Stimulated activated CD4-positive, alpha-beta T cell treated with anti-CD3 and anti-CD28 coated beads, Interleukin-4, amount 100 ng/mL, for 24 hours (primary cell): ENCODE results near the gene INPP5J.

Source experiments
- DNase-seq: peaks from one replicate; pipeline ENCODE4 v3.0.0-alpha.2; 2020

The INPP5J gene

DNA sequence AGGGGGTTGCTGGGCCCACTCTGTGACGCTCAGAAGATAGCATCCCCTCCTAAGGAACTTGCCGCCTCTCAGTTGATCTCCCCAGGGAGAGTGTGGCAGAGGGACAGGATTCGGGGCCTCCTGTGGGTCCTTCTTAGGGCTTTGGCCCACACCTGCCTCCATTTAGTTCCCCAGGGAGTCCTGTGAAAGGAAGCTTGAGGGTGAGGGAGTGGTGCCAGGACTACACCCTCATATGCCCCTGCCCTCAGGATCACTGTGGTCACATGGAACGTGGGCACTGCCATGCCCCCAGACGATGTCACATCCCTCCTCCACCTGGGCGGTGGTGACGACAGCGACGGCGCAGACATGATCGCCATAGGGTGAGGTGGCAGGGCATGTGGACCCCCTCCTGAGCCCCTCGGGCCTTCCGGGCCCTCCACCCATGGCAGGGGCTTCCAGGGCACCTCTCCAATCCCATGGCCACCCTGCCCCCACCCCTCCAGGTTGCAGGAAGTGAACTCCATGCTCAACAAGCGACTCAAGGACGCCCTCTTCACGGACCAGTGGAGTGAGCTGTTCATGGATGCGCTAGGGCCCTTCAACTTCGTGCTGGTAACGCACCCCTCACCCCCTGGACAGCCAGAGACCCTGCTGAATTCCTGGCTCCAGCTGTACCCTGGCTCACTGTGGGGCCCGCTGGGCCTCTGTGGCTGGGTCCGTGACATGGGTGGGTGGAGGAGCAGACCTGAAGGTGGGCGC is 3.5 kb downstream of the INPP5J start:
- DNase-seq: no peak

DNA sequence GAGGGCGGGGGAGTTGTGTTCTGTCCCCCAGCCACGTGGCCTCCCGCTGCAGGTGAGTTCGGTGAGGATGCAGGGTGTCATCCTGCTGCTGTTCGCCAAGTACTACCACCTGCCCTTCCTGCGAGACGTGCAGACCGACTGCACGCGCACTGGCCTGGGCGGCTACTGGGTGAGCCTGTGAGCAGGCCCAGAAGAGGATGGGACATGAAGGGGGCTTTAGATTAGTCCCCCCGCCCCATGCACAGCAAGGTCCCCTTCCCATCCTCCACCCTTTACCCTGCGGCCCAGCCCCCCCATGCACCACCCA is 4.1 kb downstream of the INPP5J start:
- no peak for DNase-seq

DNA sequence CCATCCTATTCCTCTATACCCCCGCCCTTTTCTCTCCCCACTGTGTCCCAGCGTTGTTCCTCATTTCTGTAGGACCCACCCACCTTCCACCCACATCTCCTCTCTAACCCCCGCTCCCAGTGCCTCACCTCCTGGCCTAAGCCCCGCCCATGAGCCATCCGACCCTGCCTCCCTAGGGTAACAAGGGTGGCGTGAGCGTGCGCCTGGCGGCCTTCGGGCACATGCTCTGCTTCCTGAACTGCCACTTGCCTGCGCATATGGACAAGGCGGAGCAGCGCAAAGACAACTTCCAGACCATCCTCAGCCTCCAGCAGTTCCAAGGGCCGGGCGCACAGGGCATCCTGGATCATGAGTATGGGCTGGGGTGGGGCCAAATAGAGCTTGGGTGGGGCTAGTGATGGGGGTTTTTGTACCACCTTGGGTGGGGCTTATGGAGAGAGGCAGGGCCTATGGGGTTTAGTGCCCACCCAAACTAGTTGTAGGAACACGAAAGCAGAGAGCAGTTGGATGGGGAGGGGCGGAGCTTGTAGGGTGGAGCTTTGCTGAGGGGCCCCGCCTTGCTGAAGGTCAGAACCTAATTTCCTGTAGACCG is 4.5 kb downstream of the INPP5J start:
- DNase-seq: no peak

DNA sequence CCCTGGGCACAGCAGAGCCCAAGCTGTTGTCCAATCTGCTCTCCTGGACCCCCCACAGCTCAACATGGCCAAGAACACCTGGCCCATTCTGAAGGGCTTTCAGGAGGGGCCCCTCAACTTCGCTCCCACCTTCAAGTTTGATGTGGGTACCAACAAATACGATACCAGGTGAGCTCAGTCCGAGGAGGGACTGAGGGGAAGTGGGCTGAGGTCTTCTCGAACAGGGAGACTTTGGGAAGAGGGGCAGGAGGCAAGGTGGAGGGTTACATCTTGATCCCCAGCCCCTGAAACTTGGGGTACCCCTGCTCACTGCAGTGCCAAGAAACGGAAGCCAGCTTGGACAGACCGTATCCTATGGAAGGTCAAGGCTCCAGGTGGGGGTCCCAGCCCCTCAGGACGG is 5.4 kb downstream of the INPP5J start:
- DNase-seq: no peak

DNA sequence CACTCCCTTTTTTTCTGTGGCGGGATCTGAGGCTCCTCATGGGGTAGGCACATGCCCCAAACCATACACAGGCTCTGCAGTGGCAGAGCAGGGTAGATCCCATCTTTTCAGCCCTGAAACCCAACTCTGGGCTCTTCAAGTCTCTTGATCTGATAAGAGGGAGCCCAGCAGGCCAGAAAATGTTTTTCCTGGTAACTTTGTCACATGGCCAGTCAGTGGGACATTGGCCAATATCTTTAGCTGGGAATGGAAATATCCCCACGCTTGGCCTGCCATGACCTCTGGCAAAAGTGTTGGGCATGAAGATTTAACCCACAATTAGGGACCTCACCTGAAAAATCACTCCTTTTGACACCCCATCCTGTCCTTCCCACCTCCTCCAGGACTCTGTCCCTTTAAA is 8.1 kb downstream of the INPP5J start:
- DNase-seq: no peak

DNA sequence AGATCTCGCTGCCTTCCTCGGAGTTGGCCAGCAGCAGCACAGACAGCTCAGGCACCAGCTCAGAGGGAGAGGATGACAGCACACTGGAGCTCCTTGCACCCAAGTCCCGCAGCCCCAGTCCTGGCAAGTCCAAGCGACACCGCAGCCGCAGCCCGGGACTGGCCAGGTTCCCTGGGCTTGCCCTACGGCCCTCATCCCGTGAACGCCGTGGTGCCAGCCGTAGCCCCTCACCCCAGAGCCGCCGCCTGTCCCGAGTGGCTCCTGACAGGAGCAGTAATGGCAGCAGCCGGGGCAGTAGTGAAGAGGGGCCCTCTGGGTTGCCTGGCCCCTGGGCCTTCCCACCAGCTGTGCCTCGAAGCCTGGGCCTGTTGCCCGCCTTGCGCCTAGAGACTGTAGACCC is 11.1 kb downstream of the INPP5J start:
- DNase-seq: no peak

DNA sequence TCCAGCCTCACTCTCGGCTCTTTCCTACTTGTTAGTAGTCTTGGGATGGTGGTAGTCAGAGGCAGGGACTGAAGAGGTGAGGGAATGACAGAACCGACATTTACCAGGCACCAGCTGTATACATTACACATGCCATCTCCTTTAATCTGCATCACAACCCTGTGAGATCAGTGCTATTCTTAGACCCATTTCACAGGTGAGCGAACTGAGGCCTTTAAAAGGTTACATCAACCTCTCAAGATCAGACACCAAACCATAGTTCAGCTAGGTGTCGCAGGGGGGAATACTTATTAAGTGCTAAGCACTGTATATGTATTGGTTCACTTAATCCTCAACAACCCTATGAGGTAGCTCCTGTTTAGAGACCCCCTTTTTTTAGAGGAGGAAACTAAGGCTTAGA is 11.9 kb downstream of the INPP5J start:
- no peak for DNase-seq

DNA sequence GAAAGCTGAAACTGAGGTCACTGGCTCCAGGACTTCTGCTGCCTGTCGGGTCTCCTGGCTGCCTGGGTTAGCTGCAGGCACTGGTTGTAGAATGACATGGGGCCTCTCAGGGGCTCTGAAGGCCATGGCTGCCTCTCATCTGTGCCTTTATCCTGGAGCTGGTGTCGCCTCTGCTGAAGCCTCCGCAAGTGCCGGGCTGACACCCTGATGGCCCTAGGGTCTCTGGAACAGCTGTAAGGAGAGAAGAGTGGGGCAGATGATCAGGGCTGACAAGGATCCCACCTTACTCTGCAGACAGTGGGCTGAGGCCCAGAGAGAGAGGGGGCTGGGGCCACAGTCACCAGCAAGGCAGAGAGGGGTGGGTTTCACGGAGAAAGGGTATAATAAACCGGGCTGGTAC is 12.9 kb downstream of the INPP5J start:
- DNase-seq: no peak

DNA sequence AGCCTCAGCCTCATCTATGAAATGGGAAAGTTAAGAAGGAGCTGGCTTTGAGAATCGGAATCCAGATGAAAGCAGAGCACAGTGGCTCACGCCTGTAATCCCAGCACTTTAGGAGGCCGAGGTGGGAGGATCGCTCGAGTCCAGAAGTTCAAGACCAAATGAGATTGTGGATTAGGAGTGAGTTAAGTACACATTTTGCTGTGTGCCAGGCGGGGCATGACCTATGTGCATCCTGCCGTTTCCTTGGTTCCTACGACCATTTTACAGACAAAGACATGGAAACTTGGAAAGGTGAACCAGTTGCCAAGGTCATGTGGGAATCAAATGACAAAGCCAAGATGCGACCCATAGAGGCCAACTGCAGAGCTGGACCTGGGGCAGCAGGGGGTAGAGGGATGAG is 13.4 kb downstream of the INPP5J start:
- DNase-seq: no peak

DNA sequence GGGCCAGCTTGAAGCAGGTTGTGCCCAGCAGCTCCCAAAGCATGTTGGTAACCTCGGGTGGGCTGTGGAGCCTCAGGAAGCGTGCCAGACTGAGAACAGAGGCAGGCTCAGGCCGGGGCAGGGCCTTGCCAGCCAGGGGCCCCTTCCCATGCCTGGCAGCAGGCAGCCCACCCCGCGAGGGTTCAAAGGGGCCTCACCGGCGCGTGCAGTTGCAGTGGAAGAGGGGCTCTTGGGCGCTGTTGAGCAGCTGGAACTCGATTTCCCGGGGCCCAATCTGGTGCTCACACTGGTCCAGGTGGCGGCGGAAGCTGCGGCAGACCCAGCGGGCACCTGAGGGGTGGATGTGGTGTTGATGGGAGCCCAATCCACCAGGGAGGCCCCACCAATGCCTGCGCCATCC is 13.9 kb downstream of the INPP5J start:
- no peak for DNase-seq

DNA sequence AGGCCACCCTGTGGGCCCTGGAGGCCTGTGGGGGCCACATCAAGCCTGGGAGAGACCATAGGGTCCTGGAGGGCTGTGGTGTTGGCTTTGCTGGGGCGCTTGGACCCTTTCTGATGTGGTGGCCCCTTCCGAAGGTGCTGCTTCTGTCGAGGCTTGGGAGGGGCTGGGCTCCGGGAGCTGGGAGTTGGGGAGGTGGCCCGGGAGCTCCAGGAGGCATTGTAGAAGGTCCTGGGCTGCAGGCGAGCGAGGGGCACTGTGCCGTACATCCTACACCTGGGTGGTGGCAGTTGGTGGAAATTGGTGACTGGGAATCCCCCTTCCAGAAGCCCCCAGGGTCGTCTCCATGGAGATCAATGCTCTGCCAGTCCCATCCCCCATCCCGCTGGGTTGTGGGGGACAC is 15.0 kb downstream of the INPP5J start:
- DNase-seq: no peak

DNA sequence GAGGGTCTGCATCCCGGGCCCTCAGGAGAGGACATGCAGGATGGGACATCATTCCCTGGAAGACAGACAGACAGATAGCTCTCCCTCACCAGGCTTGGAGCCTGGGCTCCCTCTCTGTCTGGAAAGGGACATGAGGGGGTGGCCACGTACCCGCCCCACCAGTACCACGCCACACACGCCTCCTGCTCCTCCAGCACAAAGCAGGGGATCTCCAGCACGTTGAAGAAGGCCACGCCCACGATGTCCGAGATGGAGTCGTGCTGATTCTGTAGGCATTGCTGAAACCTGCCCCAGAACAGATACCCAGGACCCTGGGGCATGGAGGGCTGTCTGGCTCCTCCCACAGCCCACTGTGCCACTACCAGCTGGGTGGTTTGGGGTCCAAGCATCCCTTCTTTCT is 15.4 kb downstream of the INPP5J start:
- DNase-seq: no peak

DNA sequence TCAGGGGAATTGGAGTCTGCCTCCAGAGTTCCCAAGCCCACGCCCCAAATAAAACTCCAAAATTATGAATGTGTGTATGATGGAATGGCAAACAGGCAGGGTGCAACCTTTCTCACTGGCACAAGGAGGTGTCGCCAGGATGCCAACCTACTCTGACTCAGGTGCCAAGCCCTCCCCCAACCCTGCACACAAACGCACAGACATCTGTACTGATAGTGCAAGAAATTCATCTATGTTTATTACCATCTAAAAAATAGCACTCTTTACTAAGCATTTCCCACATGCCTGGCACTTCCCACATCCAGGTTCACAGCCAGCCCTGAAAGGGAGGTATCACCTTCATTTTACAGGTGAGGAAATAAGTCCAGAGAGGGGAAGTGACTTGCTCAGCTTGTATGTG is 16.3 kb downstream of the INPP5J start:
- no peak for DNase-seq

DNA sequence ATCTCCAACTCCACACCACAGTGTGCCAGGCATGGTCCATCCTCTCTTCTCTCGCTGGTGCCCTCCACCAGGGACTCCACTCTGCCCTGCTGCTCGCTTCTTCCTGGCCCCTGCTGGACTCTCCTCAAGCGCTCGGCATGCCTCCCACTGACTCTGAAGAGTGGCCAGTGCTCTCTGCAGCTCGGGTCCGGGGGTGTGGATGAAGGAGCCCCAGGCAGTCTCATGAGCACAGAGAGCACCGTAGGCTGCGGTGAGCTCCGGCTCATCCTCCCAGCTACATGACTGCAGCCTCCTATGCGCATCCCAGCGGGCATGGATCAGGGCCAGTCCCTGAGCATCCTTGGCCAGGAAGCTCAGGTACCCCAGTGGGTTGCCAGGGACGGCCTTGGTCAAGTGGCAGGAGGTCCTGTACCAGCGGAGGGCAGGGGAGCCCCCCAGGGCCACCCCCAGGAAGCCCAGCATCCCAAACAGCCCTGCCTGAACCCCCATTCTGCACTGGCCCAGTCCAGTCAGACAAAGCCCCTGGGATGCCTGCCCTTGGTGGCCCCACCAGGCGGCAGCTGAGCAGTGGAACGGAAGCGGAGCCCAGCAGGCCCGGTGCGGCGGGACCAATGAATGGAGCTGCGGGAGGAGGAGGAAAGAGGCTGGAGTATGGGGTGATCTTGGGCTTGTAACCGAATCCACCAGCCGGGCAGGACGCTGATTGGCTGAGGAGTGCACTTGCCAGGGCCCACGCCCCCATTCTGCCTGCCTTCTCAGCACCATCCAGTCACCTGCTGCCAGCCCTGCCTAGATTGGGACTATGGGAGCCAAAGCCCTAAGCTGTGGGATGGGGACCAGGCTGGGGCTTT is 17.3 kb downstream of the INPP5J start, which contains the start of gene PLA2G3:
Gene PLA2G3 (minus strand): TSS at position 643 of the 851 bp plus-strand sequence. CDS start 154 bp downstream, at position 489.
- DNase-seq: no peak

DNA sequence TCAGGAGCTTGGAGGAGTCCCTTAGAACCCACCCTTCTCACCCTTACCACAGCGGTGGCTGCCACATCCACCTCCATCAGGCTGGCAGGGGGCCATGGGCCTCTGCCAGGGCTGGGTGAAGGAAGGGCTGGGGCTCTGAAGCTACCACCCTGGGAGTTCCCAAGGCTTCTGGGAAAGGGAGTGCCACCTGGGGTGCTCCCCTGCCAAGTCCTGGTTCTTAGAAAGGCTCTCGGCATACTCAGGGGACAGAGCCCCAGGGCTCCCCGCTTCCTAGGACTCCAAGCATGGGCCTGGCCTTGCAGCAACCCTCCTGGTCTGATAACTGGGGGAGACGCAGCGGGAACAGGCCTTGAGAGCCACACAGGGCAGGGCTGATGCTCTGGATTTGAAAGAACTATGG is 18.0 kb downstream of the INPP5J start:
- DNase-seq: no peak

DNA sequence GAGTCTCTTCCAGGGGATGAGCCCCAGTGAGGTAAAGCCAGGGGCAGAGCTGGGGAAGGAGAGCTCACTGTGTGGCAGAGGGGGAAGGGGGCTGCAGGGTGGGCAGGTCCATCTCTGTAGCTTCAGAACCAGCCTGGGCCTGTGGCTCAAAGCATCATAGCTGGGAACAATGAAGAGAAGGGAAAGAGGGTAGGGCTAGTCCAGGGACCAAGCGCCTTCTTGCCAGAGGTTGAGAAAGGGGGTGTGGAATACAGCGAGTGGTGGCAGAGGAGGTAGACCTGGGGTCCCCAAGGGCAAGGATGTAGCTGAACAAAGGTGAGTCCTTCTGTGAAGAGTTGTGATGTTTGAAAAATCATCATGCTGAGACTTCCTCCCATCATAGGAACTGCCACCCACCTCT is 18.8 kb downstream of the INPP5J start:
- DNase-seq: no peak

DNA sequence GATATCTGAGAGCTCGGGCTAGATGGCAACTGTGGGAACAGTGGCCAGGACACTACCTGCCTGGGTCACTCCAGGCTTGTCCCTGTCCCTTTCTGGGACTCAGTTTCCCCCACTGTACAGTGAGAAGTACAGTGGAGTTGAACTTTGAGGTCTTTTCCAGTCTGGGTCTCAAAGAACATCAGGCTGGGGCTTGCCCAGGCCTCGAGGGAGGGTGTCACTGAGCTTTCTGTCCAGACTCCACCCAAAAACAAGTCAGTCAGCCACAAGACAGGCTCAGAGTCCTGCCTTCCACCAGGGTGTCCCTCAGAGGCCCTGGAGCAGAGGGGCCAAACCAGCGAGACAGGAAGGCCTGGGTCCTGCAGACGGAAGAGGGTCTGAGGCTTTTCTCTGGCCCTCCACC is 19.5 kb downstream of the INPP5J start:
- no peak for DNase-seq

DNA sequence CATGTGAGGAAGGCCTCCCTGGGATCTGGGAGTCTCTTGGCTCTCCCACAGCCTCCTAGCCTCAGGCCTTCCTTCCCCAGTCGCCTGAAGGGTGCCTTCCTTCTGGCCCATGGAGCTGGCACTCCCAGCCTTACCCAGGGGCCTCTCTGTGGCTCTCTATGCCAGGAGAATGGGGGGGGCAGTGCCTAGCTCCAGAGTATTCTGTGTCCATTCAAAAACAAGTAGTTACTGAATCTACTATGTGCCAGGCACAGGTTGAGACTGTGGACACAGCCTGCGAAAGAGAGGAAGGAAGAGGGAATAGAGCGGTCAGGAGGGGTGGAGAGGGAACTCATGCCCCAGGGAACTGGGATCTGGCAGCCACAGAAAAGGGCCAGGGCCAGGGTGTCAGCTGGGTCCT is 20.3 kb downstream of the INPP5J start:
- no peak for DNase-seq

DNA sequence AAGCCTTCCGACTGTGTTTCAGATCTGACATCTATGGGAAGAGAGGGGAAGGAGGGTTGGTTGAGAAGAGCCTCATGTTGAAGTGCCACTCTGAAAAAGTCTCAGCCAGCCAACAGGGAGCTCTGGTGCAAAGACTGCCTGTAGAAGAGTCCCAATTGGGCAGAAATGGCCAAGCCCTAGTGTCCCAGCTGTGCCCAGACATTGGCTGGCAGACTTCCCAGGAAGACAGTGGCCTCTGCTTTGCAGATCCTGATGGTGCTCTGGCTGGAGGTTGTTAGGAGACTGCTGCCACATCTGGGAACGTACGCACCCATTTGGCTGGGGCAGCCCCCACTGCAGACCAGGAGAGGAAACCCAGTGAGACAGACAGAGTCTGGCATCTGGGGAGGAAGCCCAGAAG is 20.8 kb downstream of the INPP5J start:
- DNase-seq: no peak

DNA sequence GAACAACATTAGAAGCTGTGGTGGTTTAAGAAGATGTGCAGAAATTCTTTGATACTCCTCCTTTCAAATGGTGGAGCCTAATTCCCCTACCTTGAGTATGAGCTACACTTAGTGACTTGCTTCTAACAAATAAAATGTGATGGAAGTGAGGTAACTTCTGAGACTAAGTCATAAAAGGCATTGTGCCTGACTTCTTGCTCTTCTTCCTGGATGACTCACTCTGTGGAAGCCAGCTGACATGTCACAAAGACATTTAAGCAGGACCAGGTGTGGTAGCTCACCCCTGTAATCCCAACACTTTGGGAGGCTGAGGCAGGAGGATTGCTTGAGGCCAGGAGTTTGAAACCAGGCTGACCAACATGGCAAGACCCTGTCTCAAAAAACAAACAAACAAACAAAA is 21.5 kb downstream of the INPP5J start:
- no peak for DNase-seq

DNA sequence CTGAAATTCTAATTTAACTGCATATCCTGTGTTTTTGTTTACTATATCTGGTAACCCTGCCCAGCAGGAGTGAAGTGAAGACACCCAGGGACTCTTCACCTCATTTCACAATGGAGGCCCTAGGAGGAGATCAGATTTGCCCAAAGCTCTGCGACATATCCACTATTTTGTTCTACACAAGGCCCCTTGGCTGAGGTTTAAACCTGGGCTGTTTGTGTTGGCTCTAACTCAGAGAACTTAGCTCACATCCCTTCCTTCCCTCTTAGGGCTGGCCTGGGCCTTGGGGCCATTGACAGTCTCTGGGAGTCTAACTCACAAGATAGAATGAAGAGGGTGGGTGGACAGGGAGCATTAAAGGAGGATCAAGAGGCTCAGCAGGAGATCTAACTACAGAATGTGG is 25.7 kb downstream of the INPP5J start:
- no peak for DNase-seq

DNA sequence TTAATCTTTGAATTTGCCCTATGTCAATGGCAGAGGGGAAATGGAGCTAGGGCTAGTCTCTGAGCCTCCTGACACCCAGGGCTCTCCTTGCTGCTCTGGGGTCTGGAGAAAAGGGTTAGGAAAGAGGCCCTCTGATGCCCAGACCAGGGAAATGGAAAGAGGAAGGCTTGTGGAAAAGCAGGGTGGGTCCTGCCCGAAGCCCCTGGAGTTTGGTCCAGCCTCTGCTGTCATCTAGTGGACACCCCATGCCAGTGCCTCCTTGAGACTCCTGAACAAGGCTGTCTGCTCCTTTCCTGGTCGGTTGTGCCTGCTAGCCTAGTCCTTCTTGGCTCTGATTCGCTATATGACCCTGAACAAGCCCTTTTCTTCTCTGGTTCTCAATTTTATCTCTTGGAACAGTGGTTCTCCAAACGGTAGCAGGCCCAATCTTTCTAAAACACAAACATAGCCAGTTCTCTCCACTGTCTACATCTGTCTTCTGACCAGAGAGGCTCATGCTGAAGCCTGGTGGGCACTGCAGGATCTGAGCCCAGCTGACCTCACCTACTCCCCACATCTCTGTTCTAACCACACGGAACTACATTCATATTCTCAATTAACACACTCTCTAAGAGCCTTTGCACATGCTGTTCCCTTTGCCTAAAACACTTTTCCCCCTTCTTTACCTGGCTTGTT is 26.3 kb downstream of the INPP5J start:
- peak; percentile 31 for DNase-seq

DNA sequence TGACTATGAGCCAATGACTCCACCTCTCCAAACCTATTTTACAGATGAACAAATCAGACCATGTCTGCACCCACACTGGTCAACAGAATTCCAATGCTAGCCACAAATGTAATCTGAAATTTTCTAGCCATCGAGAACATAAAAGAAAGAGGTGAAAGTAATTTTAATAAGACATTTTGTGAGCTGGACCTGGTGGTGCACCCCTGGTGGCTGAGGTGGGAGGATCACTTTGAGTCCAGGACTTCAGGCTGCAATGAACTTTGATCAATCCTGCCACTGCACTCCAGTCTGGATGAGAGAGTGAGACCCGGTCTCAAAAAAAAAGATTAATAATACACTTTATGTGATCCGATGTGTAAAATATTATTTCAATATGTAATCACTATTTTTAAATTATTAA is 27.8 kb downstream of the INPP5J start:
- no peak for DNase-seq

DNA sequence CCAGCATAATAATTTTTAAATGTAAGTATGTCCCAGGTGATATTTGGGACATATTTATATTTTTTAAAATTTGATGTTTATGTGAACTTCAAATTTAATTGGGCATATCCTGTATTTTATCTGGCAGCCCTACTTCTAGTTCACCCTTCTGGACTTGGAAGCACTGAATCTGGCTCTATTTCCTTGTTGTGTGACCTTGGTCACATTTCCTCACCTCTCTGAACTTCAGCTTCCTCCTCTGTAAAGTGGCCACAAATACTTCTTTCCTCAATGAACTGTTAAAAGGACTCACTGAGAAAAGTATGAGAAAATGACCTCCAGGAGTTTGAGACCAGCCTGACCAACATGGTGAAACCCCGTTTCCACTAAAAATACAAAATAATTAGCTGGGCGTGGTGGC is 29.1 kb downstream of the INPP5J start:
- no peak for DNase-seq
